ENCODE measurements around the gene SUPT7L.
"Not testable (repeated sequence)": the region's sequence is repeated elsewhere in the genome, so short reads cannot be mapped to it uniquely, and the experiment has no call there.

- TF ChIP-seq, protein P1, sequence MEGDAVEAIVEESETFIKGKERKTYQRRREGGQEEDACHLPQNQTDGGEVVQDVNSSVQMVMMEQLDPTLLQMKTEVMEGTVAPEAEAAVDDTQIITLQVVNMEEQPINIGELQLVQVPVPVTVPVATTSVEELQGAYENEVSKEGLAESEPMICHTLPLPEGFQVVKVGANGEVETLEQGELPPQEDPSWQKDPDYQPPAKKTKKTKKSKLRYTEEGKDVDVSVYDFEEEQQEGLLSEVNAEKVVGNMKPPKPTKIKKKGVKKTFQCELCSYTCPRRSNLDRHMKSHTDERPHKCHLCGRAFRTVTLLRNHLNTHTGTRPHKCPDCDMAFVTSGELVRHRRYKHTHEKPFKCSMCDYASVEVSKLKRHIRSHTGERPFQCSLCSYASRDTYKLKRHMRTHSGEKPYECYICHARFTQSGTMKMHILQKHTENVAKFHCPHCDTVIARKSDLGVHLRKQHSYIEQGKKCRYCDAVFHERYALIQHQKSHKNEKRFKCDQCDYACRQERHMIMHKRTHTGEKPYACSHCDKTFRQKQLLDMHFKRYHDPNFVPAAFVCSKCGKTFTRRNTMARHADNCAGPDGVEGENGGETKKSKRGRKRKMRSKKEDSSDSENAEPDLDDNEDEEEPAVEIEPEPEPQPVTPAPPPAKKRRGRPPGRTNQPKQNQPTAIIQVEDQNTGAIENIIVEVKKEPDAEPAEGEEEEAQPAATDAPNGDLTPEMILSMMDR (IDR thresholded peaks at IDR 0.05), result not testable (repeated sequence)
- TF ChIP-seq EP300, POLR2AphosphoS5 (IDR thresholded peaks at IDR 0.05): not testable (repeated sequence)
Observed at GRCh38 chr2:27626323-27626722, 37.1 kb downstream of the SUPT7L start.

All from esophagus muscularis mucosa (tissue), 4 donors.